Glomerular visceral epithelial cell (primary cell): ENCODE measurements around the gene ROR1.

Source experiments
- DNase-seq: peaks from one replicate; pipeline ENCODE4 v3.0.0-alpha.2; 2016; ENCODE audit errors: extremely low spot score

The ROR1 gene

DNA sequence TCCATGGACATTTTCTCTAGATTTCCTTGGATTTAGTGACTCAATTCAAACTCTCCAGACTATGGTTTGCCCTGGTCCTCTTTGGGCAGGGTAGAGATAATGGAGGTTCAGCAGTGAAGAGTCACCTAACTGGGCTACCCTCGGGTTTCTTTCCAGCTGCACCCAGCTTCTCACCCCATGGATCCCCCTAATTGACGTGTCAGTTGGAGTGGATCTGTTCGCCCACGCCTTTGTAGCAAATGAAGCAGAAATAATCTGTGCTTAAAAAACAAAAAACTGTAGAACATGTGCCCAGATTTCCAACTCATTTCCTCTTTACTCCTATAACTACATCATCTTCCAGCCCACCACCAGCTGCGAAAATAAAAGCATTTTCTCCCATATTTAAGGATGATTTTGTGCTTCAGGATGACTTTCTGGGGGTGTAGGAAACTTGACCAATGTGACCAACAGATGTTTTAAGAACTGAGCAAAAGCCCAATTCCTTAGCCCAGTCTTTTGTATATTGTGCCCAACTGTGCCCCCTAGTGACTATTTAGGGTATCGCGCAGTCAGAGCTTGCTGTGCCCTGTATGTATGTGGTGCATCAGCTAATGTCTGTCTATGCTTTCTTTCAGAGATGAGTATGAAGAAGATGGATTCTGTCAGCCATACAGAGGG lies 363.1 kb downstream of the ROR1 start:
- peak; percentile 93 for DNase-seq

DNA sequence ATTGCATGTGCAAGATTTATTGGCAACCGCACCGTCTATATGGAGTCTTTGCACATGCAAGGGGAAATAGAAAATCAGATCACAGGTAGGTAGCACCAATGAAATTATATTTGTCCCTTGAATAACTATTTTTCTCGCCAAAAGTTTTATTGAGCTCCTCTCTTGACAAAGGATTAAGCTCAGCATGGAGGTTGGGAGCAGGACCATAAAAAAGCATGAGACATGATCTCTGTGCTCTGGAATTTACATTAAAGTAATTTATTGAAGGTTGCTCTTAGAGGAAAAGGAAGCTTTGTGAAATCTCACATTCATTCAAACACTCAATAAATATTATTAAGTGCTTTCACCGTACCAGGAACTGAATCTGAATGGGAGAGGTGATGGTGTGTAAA lies 363.6 kb downstream of the ROR1 start:
- no peak for DNase-seq

DNA sequence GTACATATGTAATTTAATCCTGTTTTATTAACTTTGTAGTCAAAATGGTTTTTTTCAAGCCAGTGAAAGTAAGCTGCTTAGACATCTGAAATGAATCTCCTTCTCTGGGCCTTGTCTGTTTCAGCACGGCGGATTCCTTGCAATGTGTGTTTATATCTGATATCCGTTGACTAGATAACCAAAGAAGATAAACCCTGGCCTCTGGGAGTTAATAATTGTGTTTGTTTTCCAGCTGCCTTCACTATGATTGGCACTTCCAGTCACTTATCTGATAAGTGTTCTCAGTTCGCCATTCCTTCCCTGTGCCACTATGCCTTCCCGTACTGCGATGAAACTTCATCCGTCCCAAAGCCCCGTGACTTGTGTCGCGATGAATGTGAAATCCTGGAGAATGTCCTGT lies 366.1 kb downstream of the ROR1 start:
- DNase-seq: no peak

DNA sequence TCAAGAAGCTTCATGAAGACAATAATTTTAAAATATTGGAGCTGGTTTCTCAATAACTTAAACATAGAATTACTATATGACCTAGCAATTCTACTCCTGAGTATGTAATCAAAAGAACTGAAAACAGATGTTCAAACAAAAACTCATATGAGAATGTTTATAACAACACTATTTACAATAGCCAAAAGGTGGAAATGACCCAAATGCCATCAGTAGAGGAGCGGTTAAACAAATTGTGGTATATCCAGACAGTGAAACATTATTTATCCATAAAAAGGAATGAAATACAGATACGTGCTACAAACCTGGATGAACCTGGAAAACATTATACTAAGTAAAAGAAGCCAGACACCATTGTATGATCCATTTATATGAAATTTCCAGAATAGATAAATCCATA lies 366.8 kb downstream of the ROR1 start:
- no peak for DNase-seq

DNA sequence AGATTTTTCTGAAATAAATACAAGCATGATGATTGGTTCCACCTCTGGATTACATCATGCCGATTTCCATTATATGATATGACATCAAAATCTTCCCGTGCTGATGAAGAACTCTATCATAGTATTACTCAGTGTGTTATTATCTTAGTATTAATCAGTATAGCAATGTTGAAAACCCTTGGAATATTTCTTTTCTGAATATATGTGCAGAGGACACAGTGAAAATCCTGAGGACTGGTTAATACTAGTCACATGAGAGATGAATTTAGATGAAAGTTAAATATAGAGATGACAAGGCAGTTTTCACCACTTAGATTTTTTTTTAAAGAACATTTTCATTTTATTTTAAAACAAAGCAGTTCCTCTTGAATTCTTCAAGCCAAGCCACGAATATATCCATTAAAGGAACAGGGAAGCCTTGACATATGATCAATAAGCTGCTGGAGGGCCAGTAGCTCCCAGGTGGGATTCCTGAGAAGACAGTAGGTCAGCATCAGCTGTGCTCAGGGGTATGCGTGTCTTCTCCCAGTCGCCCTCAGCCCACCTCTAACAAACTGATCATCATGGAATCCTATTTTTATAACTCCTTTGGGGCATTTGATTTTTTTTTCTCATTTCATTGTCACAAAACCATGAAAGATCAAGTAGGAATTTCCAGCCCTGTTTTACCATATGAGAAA lies 373.4 kb downstream of the ROR1 start:
- no peak for DNase-seq

DNA sequence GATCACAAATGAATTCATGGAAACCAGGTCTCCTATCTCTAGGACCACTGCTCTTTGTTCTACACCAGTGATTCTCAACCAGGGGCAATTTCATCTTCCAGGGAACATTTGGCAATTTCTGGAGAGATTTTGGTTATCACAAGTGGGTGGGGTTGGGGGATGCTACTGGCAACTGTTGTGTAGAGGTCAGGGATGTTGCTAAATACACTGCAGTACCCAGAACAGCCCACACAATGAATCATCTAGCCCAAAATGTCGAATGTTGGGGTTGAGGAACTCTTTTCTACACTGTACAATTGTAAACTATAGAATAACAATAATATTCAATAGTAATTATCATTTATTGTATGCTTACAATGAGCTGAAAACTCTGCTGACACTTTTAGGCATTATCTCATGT lies 373.9 kb downstream of the ROR1 start:
- no peak for DNase-seq

DNA sequence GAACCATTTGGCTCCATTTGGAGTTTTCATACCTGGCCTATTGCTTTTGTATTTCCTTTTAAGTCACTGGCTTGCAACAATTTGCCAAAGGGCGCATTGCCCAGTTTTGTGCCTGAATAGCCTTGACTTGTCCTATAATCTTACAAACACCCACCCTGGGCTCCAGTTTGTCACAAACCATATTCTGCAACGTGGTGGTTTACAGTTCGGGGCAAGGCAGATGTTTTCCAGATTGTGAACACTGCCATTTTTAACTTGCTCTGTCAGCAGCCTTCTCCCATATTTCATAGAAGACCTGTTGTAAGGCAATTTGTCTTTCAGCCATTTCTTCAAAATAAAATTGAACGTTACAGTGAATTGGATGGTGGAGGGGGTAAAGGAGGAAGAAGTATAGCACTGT lies 376.4 kb downstream of the ROR1 start:
- DNase-seq: no peak

DNA sequence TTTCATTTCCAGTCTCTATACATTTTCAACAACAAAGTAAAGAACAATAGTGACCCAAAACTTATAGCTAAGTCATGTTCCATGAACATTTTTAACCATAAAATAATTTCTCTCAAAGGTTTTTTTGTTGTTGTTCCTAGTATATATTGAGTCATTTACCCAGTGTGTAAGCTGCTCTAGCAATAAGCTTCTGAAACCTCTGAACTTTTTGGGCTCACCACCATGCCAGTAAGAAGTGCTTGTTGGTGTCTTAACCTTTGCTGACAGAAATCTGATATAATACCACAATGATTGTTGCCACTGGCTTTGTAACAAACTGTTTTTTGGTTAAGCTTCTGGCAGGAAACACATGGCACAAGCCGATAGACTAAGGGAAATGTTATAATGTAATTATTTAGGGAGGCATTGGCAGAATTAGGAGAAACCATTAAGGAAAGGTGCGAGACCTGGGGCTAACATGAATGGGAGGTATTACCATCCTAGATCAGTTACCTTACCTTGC lies 377.0 kb downstream of the ROR1 start:
- DNase-seq: no peak

DNA sequence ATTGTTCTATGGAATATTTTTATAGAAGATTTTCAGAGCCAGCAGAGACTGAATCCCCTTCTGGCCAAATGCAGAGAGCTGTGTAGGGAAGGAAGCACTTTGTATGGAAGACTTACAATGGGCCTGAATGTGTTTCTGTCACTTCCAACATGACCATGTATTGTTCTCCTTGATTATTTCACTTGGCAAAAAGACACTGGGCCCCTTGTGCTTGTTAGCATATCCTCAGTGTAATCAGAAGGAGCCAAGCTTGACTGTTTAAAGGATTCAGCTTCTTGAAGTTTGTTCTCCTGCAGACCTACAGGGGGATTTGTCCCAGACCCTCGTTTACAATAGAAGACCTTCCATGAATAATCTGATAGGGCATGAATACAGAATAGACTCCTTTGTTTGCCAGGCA lies 381.5 kb downstream of the ROR1 start:
- DNase-seq: no peak

DNA sequence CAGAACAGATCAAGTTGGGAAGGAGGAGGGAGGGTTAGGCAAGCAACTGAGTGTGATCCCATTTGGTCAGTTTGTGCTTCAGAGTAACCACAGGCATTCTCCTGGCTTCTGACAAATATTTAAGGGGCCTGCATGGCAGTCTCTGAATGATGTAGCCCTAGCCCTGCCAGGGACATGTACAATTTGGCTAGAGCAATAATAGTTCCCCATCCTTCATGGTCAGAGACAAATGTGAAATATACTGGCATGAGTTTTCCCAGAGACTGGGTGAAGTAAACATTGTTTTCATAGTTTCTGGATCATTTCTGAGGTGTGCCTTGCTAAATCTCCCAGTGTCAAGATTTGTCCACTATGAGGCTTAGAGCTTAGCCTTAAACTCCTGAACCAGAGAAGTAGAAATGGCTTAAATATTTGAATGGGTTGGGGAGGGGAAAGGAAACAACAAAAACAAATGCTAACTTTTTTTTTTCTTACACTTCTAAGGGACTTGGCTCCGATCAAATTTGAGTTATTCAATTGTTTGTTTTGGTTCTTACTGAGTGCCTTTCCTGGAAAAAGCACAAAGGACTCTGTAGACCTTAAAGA lies 387.6 kb downstream of the ROR1 start:
- peak; percentile 21 for DNase-seq

DNA sequence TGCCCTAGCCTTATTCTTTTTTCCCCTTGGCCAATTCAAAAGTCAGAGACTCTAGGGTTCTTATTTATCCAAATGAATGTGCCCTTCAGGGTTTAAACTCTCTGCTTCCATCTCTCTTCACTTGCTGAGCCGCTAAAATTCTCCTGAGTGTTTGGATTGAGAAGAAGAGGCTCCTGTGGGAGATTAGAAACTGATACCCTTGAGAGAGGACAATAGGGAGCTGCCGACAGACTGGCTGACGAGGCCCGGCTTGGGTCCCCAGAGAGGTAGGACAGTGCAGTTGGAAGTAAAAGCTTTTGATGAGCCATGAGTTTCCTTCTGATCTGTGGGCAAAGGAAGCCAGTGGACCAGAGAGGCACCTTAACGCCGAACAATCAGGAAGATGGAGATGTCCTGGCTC lies 388.3 kb downstream of the ROR1 start:
- no peak for DNase-seq

DNA sequence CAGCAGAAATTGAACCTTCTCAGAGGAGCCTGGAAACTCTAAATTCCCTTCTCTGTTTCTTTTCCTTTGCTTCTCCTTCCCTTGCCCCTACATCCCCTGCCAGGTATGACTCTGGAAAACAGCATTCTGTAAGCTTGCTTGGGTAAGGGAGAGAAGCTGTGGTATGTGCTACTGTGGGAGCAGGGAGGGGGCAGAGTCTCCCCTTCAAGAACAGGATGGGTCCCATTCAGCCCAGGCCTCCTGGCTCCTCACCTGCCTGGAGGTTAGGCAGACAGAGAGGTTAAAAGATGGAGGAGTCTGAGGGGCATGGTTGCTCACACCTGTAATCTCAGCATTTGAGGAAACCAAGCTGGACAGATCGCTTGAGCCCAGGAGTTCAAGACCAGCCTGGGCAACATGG lies 389.0 kb downstream of the ROR1 start:
- DNase-seq: no peak

DNA sequence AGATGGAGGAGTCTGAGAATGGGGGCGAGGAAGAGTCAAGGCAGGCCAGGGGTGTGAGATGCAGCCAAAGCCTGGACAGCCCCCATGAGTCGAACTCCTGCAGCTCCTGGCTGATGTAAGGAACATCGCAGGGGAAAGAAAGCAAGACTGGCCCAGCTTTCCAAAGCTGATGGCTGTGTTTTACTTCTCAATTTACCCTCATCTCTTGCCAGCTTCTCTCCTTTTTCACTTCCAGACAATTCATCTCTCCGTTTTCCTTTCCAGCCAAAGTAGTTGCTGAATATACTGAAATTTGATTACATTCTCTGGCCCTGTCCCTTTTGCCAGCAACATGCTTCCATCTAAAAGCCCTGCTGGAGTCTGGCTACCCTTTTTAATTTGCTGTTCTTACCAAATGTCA lies 389.6 kb downstream of the ROR1 start:
- DNase-seq: no peak

DNA sequence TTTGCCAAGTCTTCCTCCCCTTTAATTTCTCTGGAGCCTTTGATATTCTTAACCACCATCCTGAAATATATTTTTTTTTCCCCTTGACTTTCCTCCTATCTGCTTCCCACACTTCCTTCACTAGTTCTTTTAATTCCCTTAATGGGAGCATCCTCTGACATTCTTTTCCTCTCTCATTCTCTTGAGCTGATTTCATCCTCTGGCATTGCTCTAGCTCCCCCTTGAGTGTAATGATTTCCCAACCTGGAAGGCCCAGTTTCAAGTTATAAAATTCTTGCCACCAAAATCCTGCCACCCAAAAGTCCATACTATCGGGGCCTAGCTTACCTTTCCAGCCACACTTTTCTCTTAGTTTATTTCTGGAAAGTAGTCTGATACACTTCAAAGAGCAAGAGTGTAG lies 390.2 kb downstream of the ROR1 start:
- peak; percentile 26 for DNase-seq

DNA sequence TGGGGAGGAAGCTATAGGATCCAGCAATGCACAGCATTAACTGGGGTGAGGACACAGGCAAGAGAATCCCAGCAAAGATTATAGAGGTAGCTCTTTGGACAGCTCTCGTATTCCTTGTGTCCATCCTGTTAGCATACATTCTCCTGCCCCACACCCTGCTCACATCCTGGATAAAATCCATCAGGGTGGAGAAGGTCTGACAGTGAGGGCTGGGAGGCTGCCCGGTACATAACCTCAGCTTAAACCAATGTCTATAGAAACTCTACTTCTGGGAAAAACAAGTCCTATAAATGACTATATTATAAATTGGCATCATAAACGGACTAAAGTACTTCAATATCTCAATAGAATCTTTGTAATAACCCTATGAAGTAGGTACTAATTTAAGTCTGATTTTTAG lies 392.8 kb downstream of the ROR1 start:
- DNase-seq: no peak

DNA sequence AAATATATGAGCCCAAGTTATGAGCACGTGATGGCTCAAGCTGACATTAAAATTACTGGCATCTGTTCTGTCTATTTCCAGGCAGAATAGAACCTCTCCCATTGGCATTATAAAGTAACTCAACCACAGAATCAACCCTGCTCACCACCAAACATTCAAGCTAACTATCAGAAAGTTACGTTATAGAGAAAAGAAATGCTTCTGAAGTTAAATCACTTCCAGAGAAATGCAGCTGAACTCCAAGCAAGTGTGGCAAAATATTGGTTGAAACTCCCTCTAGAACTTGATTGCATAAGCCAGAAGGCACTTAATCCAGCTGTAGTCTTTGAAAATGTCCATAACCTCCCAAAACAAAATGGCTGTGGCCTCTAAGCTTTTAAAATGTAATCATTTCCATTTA lies 393.4 kb downstream of the ROR1 start:
- no peak for DNase-seq

DNA sequence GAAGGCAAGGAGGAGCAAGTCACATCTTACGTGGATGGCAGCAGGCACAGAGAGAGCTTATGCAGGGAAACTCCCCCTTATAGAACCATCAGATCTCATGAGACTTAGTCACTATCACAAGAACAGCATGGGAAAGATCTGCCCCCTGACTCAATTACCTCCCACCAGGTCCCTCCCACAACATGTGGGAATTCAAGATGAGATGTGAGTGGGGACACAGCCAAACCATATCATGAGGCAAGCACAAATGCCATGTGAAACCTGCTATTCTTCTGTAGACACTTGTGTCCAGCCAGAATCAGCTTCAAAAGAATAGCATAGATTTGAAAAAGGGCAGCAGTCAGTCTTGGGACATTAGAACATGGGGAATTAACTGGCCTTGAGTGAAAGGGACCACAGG lies 397.4 kb downstream of the ROR1 start:
- DNase-seq: no peak

DNA sequence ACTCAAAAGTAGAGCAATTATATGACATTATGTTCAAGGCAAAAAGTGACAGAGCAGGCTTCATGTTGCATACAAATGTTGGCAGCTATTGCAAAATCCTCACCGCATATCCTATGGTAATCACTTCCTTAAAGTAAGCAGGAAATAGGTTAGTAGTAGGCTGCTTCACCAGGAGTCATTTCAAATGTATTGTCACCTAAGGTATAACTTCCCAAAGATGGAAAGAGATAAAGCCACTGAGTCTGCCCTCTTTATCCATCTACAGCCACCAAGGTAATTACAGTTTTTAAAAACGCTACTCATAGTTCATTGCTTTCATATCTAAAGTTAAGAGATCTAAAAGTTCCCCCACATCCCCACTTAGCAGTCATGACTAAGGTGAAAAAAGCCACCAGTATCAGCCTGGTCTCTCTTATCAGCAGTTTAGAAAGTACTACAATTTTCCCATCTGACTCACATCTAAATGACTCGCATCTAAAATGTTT lies 398.0 kb downstream of the ROR1 start:
- DNase-seq: peak; percentile 41

DNA sequence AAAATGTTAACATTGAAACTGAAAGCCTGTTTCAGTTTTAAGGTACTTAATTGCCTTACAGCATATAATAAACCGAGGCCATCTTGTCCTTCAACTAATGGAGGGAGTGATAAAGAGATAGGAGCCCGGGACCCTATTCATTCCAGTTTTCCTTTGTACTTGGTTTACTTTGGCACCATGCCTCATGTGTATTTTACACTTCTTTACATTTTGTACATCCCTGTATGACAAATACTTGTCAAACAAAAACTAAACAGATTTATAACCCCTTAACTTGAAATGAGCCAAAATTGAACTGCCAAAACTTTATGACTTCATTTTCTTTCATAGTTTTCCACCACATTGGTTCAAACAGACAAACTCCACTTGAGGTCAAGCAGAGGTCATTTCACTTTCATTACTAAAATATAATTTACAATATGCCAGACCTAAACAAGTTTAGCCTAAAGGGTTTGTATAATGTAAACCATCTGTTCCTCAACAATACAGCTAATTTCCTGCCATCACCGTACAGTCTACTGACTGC lies 398.7 kb downstream of the ROR1 start:
- no peak for DNase-seq

DNA sequence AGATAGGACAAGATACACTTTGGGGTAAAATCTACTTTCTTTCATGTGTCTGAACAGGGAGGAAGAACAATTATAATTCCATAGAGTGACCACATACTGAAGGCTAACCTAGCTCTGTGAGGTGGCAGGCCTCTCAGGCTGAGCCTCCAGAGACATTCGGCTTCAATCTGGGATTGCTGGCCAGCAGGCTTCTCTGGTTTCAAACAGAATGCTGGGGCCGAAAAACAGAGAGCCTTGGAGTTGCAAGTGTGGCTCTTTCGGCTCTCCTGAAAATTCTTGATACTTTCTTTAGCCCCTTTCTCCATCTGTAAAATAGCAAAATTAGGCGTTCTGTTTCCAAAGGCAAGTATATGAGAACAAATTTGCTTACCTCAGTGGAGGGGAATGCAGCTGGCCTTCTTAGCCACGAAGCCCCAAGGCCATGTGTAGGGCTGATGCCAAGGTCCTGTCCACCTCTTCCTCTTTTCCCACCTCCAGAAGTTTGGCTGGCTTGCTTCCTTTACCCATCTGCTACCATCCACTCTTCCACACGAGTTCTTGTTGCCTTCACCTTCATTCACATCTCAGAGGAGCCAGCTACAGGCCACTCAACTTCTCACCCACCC lies 399.6 kb downstream of the ROR1 start:
- no peak for DNase-seq

DNA sequence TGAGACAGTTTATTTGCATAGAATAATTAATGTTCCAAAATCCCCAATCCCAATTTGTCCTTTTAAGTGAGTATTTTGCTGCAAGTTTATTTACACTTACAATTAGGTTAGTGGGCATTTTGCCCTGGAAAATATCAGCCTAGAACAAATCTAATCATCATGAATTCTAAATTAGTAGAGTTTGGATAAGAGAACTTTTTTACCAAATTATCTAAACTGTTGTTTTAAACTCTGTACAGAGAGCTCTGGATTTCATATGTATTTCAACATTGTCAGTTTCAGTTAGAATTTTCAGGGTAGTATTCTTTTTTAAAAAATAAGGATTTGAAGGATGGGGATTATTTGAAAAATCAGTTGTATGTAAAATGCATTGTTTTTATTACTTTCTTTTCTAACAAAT lies 401.8 kb downstream of the ROR1 start:
- no peak for DNase-seq

DNA sequence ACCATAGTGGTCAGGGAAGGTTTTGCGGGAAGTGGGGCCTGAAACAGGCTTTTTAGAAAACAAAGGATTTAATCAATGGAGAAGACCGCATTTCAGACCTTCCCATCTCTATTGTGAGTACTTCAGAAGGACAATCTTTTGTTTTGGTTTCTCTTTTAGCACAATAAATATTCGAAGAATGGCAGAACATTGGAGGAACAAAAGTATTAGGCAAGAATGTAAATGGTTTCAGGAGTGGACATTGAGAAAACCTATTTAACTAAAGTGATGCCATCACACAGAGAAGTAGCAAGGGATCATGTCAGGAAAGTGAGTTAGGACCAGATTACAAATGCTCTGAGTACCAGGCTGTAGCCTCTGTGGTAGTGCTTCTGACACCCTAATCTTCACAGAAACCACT lies 402.8 kb downstream of the ROR1 start:
- no peak for DNase-seq

DNA sequence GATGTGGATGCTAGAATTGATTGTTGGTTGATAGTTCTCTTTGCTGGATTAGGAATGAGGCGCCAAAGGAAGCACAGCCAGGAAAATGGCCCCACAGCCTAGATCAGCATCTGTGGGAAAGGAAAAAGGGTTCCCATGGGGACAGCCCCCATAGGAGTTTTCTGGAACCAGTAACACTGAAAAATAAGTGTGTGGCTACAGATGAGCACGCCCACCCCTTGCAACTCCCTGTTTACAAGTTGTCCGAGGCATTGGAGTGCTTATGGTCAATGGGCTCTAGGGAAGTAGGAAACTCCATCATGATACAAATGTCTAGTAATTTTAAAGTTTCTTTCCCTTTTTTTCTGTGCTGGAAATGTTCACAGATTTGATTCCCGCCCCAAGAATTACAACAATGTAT lies 405.8 kb downstream of the ROR1 start:
- DNase-seq: no peak
